Stimulated activated CD8-positive, alpha-beta memory T cell treated with anti-CD3 and anti-CD28 coated beads, Interleukin-7, amount 100 ng/mL, for 24 hours (primary cell): ENCODE data around the gene OR2T1.
"Not testable (repeated sequence)": the region's sequence is repeated elsewhere in the genome, so short reads cannot be mapped to it uniquely, and the experiment has no call there.

Experiments
- DNase-seq: peaks from one replicate; pipeline ENCODE4 v3.0.0-alpha.2; 2020; ENCODE audit warnings: low read depth

Gene OR2T1

DNA sequence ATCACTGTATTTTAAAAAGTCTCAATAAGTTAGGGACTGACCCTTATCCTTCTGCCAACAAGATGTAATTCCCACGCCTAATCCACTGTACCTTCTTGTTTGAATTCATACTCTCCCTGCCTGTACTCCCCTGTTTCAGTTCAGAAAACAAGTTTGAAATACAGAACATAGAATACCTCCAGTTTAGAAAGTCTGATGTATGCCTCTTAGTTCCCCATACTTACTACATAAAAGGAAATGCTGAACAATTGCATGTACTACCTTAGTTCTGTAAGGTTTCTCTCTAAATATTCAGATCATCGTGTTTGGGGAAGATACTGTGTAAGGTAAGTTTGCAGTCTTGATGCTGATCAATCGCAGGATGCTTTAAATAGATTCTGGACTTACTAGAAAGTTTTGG, 33.5 kb downstream of the OR2T1 start:
- not testable (repeated sequence) for DNase-seq

DNA sequence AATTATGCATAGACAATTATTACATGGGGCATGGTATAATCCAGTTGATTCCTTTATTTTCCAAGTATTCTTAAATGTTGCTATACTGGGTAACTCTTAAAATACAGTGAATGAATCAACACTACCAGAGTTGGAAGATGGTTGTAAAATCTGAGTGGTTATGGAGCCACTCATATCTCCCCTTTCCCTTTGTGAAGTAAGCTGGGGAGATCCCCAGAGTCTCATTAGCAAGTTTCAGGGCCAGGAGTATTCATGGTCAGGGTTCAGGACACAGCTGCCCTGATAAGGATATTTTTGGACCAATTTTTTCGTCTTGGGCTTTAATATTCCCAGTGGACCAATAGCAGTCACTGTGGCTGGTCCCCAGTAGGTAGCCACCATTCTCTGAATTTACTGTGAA, 35.8 kb downstream of the OR2T1 start:
- not testable (repeated sequence) for DNase-seq

DNA sequence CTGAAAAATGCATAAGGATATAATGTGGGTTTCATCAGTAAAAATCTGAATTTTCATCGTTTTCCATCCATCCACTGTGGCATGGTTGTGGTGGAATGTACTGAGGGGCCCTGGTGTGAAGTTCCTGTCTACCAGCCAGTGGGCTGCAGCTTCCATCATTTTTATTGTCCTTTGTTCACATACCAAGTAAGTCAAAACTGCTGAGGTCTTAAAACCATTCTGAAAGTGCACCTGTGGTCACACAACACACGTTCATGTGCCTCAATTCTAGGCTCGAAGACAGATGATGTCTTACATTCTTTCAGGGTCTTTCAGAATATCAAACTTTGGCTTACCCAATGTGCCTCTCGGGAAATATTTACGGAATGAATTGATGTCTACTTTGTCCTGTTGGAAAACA, 36.4 kb downstream of the OR2T1 start:
- not testable (repeated sequence) for DNase-seq

DNA sequence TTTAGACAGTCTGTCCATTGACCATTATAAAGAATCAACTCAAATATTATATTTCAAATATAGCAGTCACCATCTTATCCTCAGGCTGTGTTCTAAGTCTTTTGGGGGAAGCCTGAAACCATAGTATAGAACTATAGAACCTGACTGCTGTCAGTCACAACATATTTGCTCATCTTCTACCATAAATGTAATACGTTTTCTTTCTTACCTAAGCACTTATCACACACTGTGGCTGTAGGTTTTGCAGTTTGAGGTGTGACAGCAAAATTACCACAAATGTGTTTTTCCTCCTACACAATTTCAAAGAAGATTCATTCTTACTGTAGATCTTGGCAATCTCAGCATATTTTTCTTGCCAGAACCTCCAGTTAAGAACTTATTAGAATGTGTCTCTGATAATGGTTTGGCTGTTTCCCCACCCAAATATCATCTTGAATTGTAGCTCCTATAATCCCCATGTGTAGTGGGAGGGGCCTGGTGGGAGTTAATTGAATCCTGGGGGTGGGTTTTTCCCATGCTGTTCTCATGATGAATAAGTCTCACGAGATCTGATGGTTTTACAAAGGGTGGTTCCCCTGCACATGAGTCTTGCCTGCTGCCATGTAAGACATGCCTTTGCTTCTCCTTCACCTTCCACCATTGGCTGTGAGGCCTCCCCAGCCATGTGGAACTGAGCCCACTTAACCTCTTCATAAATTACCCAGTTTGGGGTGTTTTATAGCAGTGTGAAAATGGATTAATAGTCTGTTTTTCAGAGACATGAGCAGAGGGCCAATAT, 39.8 kb downstream of the OR2T1 start:
- DNase-seq, result not testable (repeated sequence)

DNA sequence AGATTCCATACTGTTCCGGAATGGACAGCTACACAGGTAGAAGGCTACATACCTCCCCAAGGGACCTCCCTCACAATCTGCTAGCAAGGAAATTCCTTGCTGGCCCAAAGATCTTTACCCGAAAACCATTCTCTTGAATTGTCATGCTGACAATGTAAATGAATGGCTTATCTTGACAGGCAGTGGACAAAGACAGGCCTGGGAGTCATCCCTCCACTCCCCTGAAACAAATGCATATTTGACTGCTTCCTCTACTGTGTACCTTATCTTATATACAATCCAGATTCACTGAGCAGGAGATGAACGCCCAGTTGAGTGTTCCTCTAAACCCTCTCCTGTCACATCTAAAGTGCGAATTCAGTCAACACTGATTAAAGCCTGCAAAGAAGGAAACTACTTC, 41.8 kb downstream of the OR2T1 start:
- DNase-seq, result not testable (repeated sequence)

DNA sequence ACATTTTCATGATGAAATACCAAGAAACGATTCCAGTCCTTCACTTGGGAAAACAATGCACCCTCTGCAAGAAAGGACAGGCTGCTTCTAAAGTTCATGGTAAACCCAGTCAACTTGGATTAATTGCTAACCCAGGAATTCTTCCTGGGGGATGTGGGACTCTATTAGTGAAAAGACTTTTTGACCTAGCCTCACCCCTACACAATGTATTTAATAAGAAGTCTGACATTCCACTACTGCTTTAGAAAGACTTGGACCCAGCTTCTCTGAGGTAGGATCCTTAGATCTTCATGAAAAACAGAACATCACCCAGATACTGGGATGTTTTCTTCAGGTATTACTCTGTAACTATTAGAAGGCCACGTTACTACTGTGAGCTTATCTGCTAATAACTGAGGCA, 42.6 kb downstream of the OR2T1 start, which contains the start of gene OR2T2:
TSS of gene OR2T2 (plus strand) at position 239 of the 400 bp plus-strand sequence. CDS start 7,161 bp downstream, outside the sequence.
- not testable (repeated sequence) for DNase-seq

DNA sequence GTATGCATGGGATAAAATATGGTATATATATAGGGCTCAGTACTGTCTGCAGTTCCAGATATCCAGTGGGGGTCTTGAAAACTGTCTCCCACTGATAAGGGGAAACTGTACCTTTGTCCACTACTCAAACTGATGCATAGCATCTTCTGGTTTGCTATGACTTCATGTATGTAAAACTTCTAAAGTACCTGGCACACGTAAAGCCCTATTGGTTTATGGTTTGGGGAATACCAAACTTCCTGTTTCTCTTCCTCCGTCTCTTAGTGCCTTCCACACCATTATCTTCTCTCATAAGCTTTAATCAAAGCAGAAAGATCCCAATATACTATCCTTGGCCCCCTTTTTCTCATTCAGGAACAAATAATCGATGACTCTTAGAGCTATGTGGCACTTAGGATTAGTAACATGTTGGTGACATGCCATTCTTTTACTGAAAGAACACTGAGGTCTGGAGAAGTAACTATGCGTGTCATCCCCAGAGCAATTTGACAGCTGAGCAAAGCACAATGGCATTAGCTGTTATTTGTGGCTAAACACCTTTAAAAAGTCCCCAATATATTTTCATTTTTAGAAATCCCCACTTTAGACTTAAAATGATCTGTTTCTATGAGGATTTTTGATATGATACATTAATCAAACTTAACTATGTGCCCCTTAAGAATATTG, 45.7 kb downstream of the OR2T1 start:
- DNase-seq, result not testable (repeated sequence)

DNA sequence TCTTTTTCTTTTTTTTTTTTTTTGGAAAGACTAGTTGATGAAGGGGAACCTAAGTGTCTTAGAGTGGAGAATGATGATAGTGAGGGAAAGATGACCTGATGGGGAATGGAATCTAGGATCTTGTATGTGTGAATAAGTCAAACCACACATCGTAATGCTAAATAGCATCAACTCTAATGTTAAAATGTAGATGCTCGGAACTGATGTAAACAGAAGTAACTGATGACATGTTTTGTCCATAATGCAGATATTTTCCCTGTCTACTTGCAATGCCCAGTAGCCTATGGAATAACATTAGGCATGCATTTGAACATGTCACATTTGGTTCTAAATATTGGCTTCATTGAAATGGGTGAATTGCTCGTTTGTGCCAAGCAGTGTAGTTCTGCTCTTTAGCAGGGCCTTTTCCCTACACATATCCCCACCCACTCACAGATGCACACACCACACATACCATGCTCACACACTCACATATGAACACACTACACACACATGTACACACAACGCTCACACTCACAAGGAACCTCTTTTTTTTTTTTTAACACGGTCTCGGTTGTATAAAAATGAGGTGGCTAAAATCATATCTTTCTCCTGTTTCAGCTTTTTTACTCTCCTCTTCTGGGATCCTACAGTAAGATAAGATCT, 47.1 kb downstream of the OR2T1 start:
- DNase-seq, result not testable (repeated sequence)

DNA sequence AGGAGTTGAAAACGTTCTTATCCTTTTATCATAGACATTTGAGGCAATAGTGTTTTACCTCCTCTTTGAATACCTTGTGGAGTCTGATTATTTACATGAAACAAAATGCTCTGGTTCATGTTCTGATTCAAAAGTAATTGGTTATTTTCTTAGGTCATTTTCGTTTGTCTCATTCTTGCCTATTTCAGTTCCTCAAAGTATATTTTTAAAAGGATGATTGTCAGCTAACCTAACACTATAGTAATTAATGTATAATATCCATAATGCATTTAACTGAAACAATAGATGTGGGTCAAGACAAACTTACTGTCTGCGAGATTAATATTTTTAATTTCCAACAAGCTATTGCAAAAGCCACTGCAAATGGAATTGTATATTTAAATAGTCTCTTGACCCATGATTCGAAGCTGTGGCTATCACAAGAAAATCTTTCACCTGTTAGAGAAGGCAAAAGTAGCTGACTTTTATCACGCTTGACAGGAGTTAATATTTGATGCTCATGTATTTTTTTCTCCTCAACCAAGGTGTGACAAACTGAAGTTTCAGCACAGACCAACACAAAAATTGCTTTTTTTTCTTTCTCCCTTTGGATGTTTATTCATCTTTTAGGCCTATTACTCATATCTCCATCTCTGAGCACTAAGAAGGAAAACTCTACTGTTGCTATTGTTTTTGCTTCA, 47.8 kb downstream of the OR2T1 start:
- not testable (repeated sequence) for DNase-seq

DNA sequence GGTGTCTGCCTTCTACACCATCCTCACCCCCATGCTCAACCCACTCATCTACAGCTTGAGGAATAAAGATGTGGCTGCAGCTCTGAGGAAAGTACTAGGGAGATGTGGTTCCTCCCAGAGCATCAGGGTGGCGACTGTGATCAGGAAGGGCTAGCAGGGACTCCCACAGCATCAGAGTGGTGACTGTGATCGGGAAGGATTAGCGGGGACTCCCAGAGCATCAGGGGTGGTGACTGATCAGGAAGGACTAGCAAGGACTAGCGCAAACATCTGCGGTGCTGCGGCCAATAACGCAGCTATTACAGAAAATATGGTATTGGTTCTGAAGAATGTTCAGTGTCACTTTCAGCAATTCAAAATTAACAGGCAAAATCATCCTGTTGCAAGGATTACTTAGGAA, 50.8 kb downstream of the OR2T1 start:
- DNase-seq, result not testable (repeated sequence)

DNA sequence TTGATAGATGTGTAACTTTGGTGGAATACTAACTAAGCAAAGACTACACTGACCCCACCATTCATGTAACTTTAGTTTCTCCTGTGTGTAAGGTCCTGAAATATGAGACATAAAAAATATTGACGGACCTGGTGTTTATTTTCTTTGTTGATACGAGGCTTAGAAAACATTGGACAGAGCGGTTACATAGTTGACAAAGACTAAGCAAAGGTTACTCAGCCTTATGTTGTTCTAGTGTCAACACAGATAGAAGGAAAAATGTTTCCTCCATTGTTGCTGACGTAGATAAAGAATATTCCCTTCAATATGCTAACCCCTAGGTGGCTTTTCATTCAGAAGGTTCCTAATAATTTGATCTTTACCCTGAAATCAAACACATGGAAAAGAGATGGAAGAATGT, 52.2 kb downstream of the OR2T1 start:
- DNase-seq, result not testable (repeated sequence)

DNA sequence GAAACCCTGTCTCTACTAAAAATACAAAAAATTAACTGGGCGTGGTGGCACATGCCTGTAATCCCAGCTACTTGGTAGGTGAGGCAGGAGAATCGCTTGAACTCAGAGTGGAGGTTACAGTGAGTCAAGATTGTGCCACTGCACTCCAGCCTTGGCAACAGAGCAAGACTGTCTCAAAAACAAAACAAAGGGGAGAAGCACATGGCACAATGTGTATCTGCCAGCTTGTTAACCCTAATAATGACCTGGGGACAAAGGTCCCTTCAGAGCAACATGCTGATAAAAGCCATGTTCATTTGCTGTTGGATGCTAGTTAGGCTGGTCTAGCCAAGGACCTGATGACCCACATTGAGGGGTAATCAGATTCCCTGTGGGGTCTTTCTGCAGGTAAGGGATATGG, 53.8 kb downstream of the OR2T1 start:
- DNase-seq, result not testable (repeated sequence)
